Adipose tissue (tissue), 3 donors: ENCODE results near the gene KDR. TPM values are rescaled to one million over a fixed set of nuclear protein-coding genes. Genes with fewer than 3 reads are reported as not detected.

ENCODE experiments used
- H3K27ac ChIP-seq: one replicate; pipeline ENCODE4 v1.5.1; 2013; ENCODE audit warnings: low read depth, low read length
- WGBS, 3 donors: extraction: QIAGEN DNeasy Blood & Tissue Kit; methylation state at CpG; one replicate each; pipeline ENCODE4 v1.1.7; 2013; 5-methylcytosine and 5-hydroxymethylcytosine counted together
- polyA plus RNA-seq, 3 donors: library from polyadenylated mRNA; stranded (reverse); fragments of 200-250 nt; gene quantifications; one replicate each; pipeline ENCODE4 v1.2.3, GENCODE V29; 2013
- donor health status: healthy with polysubstance abuse.
- donor health status: Bipolar disorder and iron deficiency.
- donor health status: healthy.

Gene KDR
- polyA plus RNA-seq, 3 donors: 3.8 to 37.4 (median 8.2) TPM

DNA sequence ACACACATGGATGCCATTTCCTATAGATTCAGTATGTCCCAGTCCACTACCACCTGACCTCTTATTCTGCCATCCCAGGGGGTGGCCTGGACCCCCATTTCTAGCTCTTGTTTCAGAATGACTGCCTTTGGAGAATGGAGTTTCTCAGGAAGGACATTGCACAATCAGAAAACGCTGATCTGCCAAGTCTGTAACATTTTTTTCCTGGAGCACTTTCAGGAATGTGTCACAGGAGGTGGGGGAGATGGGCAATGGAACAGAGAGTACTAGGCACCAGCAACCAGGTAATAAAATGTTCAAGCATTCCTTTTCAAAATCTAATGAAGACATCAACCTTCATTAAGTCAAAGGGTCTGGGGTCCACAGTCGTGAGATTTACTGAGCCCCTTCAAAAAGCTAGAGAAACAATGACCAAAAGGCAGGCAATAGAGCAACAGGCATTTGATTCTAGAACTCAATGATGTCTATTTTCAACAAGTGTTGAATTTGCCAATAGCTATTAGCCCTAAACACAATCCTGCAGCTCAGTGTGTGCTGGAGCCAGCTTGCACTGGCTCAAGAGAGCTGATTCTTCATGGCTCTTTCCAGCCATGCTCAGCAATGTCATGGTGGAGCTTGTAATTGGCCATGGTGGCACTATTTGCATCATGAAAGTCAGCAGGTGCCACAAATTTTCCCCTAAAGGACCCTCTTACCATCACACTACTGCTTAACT, 87.1 kb downstream of the KDR start:
- no peak overlapping the region for H3K27ac ChIP-seq
- WGBS, 3 donors: 8 to 30% (median 25%) methylated on average over 2 of the region's 2 CpGs

DNA sequence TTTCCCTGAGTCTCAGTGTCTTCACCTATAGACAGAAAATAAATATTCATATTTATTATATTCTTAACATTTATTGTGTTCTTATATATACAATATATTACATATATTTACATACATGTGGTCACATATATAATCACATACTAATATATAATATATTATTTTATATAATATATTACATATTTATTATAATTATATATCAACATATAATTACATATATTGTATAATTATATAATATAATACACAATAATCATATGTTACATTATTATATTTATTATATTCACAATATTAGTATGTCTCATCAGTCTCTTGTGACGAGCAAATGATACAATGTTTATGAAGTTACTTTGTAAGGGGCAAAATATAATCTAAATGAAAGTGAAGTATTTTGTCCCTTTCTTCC, 87.7 kb downstream of the KDR start:
- 55 to 63% (median 57%) methylated on average over 1 of the region's 1 CpG for WGBS, 3 donors
- H3K27ac ChIP-seq: no peak overlapping the region

DNA sequence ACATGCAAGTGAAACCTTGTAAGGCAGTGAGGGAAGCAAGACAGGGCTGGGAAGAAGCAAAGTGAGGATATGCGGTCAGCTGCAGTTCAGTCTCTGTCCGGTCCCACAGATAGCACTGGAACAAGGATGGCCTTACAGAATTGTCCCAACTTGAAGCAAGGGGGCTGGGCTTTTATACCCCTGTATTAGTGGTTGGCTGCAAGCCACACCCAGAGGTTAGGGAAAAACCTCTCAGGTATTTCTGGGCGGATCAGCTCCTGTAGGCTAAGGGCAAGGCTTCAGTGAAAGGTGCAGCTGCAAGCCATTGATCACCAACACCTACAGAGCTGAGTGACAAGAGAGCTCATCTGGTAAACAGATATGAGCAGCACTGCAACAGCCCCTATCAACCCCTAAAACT, 89.0 kb downstream of the KDR start:
- 48 to 90% (median 89%) methylated on average over 3 of the region's 3 CpGs for WGBS, 3 donors
- no peak overlapping the region for H3K27ac ChIP-seq

DNA sequence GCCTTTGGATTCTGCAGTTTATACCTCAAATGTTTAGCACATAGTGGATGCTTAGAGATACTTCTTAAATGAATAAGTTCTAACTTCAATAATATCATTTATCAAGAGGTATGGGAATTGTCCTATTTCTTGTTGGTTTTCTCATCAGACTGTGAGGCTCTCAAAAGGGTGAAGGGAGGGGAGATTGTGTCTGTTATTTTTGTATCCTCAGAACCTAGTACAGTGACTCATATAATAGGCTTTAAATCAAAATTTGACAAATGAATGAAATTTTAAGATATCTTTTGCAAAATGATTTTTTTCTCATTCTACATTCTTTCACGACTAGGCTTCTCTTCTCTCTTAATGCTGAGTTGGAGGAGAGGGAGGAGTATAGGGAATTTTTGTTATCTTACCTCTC, 89.5 kb downstream of the KDR start:
- 49 to 76% (median 59%) methylated on average over 1 of the region's 1 CpG for WGBS, 3 donors
- no peak overlapping the region for H3K27ac ChIP-seq

DNA sequence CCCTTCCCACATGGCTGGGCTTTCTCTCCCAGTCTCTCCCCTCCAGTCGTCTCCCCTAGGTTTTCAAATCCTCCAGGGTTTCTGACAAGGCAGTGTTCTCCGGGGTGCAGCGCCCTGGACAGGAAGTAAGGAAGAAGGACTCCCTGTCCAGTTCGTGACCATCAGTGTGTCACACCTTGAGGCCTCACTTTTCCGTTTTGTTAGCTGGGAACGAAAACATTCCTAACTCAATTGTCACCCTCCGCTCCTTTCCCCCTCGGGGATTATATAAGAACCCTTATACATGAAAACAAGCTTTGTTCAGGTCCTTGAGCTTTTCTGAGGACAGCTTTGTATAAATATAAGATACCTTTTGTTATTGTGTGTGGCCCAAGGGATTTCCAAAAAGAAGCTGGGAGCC, 92.1 kb downstream of the KDR start:
- 59 to 80% (median 78%) methylated on average over 8 of the region's 8 CpGs for WGBS, 3 donors
- H3K27ac ChIP-seq: no peak overlapping the region

DNA sequence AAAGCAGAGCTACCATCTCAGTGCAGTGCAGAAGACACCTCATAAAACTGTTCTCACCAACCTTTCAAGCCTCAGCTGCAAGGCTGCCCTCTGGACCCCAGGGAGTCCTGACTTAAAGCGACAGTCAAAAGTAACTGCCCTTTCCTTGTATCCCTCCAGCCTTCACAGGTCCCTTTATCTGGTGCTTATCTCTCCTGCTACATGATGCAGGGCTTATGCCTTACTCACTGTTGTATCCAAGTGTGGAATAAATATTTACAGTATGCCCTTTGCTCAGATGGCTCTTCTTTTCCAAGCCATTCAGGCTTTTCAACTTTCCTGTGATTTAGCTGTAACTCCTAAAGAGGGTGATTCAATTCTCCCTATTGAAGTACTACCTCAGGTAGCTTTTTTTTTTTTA, 92.6 kb downstream of the KDR start:
- no peak overlapping the region for H3K27ac ChIP-seq
- WGBS, 3 donors: 63 to 76% (median 71%) methylated on average over 1 of the region's 1 CpG

DNA sequence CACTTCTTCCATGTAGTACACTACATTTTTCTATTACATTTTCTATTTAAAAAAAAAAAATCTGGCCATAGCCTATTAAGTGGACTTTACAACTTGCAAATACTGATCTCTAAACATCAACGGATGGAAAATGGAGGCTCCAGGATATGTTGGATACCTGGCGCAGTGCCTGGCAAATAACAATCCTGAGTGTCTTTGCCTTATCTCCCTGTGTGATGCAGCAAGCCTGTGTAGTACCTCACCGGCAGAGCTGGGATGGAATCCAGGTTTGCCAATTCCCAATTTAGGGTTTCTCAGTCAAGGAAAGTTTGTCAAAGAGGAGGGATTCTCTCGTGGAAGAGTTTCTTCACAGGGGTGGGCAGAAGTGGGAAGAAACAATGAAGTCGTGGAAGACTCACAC, 93.2 kb downstream of the KDR start:
- no peak overlapping the region for H3K27ac ChIP-seq

DNA sequence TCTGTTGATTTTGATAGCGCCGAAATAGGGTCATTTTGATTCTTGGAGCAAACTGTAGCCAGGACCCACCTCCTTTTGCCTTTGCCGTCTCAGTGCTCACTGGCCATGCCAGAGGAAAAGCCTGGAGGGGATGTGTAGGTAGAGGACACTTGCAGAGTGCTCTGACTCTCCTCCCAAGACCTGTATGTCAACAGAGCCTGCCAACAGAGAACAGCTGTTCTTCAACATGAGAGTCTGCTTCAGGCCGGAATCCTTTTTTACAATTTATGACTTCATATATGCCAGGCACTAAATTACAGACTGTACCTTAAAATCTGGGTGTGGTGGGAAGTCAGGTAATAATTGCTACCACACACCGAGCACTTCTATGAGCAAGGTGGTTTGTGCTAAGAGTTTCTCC, 94.2 kb downstream of the KDR start:
- 63 to 88% (median 79%) methylated on average over 5 of the region's 5 CpGs for WGBS, 3 donors
- no peak overlapping the region for H3K27ac ChIP-seq

More for the DNA sequence above, 93.2 kb downstream of the KDR start:
- WGBS, 3 donors: 63 to 76% (median 74%) methylated on average over 5 of the region's 5 CpGs

DNA sequence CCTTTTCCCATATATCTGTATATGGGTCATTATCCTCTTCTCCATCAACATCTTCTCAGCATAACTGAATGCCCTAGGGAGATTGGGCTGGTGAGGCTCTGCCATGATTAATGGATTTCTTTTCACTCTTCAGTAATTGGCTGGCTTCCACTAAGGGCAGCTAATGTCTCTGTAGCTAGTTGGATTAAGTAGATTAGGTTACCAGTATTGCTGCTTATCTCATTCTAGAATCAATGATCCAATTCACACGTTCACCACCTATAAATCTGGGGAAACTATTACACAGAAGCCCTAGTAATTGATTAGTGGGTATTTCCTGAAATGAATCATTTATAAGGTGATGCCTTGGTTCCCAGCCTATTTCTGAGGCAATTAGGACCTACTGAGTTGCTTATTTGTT, 94.8 kb downstream of the KDR start:
- 27 to 51% (median 50%) methylated on average over 1 of the region's 1 CpG for WGBS, 3 donors
- H3K27ac ChIP-seq: no peak overlapping the region

DNA sequence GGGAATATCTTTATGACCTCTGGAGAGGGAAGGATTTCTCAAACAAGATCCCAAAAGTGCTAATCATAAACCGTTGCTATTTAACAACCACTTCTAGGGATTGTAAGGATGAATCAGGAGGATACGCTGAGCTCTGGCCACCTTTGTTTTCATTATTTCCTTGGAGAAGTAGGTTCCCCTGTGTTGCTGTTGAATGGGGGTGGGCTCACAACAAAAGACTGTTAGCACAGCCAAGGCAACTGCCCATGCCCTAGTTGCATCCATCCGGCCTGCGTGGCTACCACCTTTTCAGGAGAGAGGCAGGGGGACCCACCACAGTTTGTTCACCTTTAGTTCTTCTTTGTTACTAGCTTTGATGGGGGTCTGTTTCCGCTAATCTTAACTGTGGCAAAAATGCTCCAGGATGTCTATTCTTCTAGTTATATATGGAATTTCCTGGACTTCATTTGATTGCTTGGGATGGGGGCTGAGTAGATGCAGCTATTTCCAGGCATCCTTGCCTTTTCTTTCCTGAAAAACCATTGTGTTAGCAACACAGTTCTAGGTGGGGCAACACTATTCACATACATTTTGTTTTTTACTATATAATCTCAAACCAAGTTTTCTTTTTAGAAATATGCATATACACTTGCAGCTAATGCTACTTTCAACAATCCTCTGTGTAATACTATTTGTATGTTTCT, 95.4 kb downstream of the KDR start:
- 56 to 80% (median 67%) methylated on average over 5 of the region's 5 CpGs for WGBS, 3 donors
- H3K27ac ChIP-seq: no peak overlapping the region

DNA sequence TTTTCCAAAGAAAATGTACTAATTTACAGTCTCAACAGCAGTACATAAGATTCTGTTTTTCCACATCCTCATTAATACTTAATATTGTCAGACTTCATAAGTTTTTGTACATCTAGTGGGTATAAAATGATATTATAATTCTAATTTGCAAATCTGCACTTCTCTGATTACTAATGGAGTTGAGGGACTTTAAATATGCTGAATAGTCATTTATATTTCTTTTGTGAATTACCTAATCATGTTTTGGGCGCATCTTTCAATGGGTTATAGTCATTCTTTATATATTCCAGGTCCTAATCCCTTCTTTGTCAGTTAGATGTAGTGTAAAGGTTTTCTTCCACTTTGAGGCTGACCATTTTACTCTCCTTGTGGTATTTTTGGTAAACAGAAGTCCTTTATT, 96.1 kb downstream of the KDR start:
- WGBS, 3 donors: 63 to 92% (median 88%) methylated on average over 1 of the region's 1 CpG
- H3K27ac ChIP-seq: no peak overlapping the region

Other genes with a start within 250 kb of the KDR start
- gene SRD5A3, start 220.6 kb upstream of the KDR start, polyA plus RNA-seq: 10 to 100 TPM in 1 of 3 donors, 1 to 10 TPM in 2; 6.9 to 11.2 (median 7.4) TPM